HG03457 (cell line): ENCODE data around the gene GPR15LG.
"Not testable (repeated sequence)": the region's sequence is repeated elsewhere in the genome, so short reads cannot be mapped to it uniquely, and the experiment has no call there.

ENCODE experiments used
- ATAC-seq: cut with Tn5 transposase; IDR thresholded peaks from one replicate; pipeline ENCODE4 v1.9.1; 2021; ENCODE audit warnings: moderate number of reproducible peaks; ENCODE audit not compliant: unreplicated experiment

GPR15LG gene

GRCh38 chr10:84164442-84164841 lies 9.2 kb upstream of the GPR15LG start:
- ATAC-seq, result no peak

- no peak for ATAC-seq
Measured at GRCh38 chr10:84166620-84167288, 6.8 kb upstream of the GPR15LG start.

- ATAC-seq, result not testable (repeated sequence)
Measured at GRCh38 chr10:84167289-84167653, 6.3 kb upstream of the GPR15LG start.

GRCh38 chr10:84168382-84168781 lies 5.2 kb upstream of the GPR15LG start:
- ATAC-seq, result not testable (repeated sequence)

- ATAC-seq, result not testable (repeated sequence)
Measured at GRCh38 chr10:84171237-84171636, 2.4 kb upstream of the GPR15LG start.

- ATAC-seq, result peak; percentile 13
Measured at GRCh38 chr10:84171700-84172466, 1.7 kb upstream of the GPR15LG start.

- peak; percentile 38 for ATAC-seq
Measured at GRCh38 chr10:84172467-84173356, 889 bp upstream of the GPR15LG start.

- no peak for ATAC-seq
Measured at GRCh38 chr10:84175436-84175835, 1.8 kb downstream of the GPR15LG start.

GRCh38 chr10:84176351-84176750 lies 2.8 kb downstream of the GPR15LG start:
- no peak for ATAC-seq

GRCh38 chr10:84176836-84177474 lies 3.4 kb downstream of the GPR15LG start:
- ATAC-seq, result no peak

- ATAC-seq, result peak; percentile 37
Measured at GRCh38 chr10:84177541-84178141, 4.0 kb downstream of the GPR15LG start.

GRCh38 chr10:84178160-84178609 lies 4.6 kb downstream of the GPR15LG start:
- ATAC-seq, result no peak

- peak; percentile 79 for ATAC-seq
Measured at GRCh38 chr10:84179059-84179710, 5.6 kb downstream of the GPR15LG start.

- not testable (repeated sequence) for ATAC-seq
Measured at GRCh38 chr10:84180386-84180785, 6.8 kb downstream of the GPR15LG start.

GRCh38 chr10:84181631-84182030 lies 8.0 kb downstream of the GPR15LG start:
- no peak for ATAC-seq

- ATAC-seq, result no peak
Measured at GRCh38 chr10:84184517-84184916, 10.9 kb downstream of the GPR15LG start.

GRCh38 chr10:84185526-84186175 lies 12.1 kb downstream of the GPR15LG start:
- ATAC-seq, result no peak

GRCh38 chr10:84188815-84189214 lies 15.2 kb downstream of the GPR15LG start:
- ATAC-seq, result no peak

GRCh38 chr10:84190621-84191020 lies 17.0 kb downstream of the GPR15LG start:
- no peak for ATAC-seq
